H9 (cell line): Measurements from ENCODE around the gene SEMA3E. TPM values are rescaled to one million over a fixed set of nuclear protein-coding genes. Genes with fewer than 3 reads are reported as not detected.

ENCODE experiments used
- DNase-seq: peaks from one replicate; pipeline ENCODE4 v3.0.0-alpha.2; 2017
- H2AFZ ChIP-seq: one replicate; pipeline ENCODE4 v1.6.1; 2013; ENCODE audit warnings: mild to moderate bottlenecking, low read length, control low read depth, moderate library complexity
- H2AK5ac ChIP-seq: 2 replicates; pipeline ENCODE4 v1.6.1; 2013; ENCODE audit warnings: low read length, control low read depth, mixed read lengths; ENCODE audit not compliant: insufficient read length
- H2BK120ac ChIP-seq: one replicate; pipeline ENCODE4 v1.6.1; 2013; ENCODE audit warnings: low read depth, mild to moderate bottlenecking, low read length, control low read depth, inconsistent platforms; ENCODE audit not compliant: poor library complexity, severe bottlenecking
- H2BK12ac ChIP-seq: 2 replicates; pipeline ENCODE4 v1.6.1; 2013; ENCODE audit warnings: low read length, control low read depth, mixed read lengths, low read depth; ENCODE audit not compliant: insufficient read length
- H2BK15ac ChIP-seq: 2 replicates; pipeline ENCODE4 v1.6.1; 2013; ENCODE audit warnings: low read depth, low read length, control low read depth
- H2BK20ac ChIP-seq: one replicate; pipeline ENCODE4 v1.6.1; 2013; ENCODE audit warnings: low read depth, mild to moderate bottlenecking, low read length, control low read depth, inconsistent platforms; ENCODE audit not compliant: poor library complexity, severe bottlenecking
- H2BK5ac ChIP-seq: 2 replicates; pipeline ENCODE4 v1.6.1; 2013; ENCODE audit warnings: low read length, control low read depth, mixed read lengths; ENCODE audit not compliant: insufficient read length
- H3K14ac ChIP-seq: 2 replicates; pipeline ENCODE4 v1.6.1; 2013; ENCODE audit warnings: low read length, control low read depth; ENCODE audit not compliant: insufficient read depth
- H3K18ac ChIP-seq: 2 replicates; pipeline ENCODE4 v1.6.1; 2013; ENCODE audit warnings: low read depth, mild to moderate bottlenecking, mixed read lengths, low read length, control low read depth; ENCODE audit not compliant: insufficient read length
- H3K23ac ChIP-seq: 2 replicates; pipeline ENCODE4 v1.6.1; 2013; ENCODE audit warnings: low read length, control low read depth, mixed read lengths, low read depth; ENCODE audit not compliant: insufficient read length
- H3K23me2 ChIP-seq: 2 replicates; pipeline ENCODE4 v1.6.1; 2013; ENCODE audit warnings: low read depth, mild to moderate bottlenecking, mixed read lengths, low read length, control low read depth; ENCODE audit not compliant: insufficient read length, poor library complexity, severe bottlenecking
- H3K27ac ChIP-seq: 2 replicates; pipeline ENCODE4 v1.5.1; 2013; ENCODE audit warnings: low read length, control low read depth, mixed read lengths, low read depth; ENCODE audit not compliant: insufficient read length
- H3K27me3 ChIP-seq: 2 replicates; pipeline ENCODE4 v1.6.1; 2013; ENCODE audit warnings: low read length, control low read depth, inconsistent platforms; ENCODE audit not compliant: insufficient read depth
- H3K4ac ChIP-seq: 2 replicates; pipeline ENCODE4 v1.6.1; 2013; ENCODE audit warnings: low read depth, mild to moderate bottlenecking, control low read depth, inconsistent platforms, low read length, moderate library complexity
- H3K4me1 ChIP-seq: 2 replicates; pipeline ENCODE4 v1.6.1; 2013; ENCODE audit warnings: low read length, control low read depth, inconsistent platforms; ENCODE audit not compliant: insufficient read depth
- H3K4me2 ChIP-seq: 2 replicates; pipeline ENCODE4 v1.6.1; 2013; ENCODE audit warnings: low read length, control low read depth, mixed read lengths; ENCODE audit not compliant: insufficient read length, insufficient read depth
- H3K56ac ChIP-seq: 2 replicates; pipeline ENCODE4 v1.6.1; 2013; ENCODE audit warnings: low read depth, mild to moderate bottlenecking, mixed read lengths, low read length, control low read depth; ENCODE audit not compliant: insufficient read length
- H3K79me1 ChIP-seq: 2 replicates; pipeline ENCODE4 v1.6.1; 2013; ENCODE audit warnings: low read depth, mild to moderate bottlenecking, moderate library complexity, low read length, control low read depth, inconsistent platforms; ENCODE audit not compliant: insufficient read depth, poor library complexity, severe bottlenecking
- H3K79me2 ChIP-seq: 2 replicates; pipeline ENCODE4 v1.6.1; 2013; ENCODE audit warnings: low read length, control low read depth, inconsistent platforms; ENCODE audit not compliant: insufficient read depth
- H3K9ac ChIP-seq: 2 replicates; pipeline ENCODE4 v1.6.1; 2013; ENCODE audit warnings: low read length, control low read depth, mixed read lengths; ENCODE audit not compliant: insufficient read length; ENCODE audit errors: extremely low read depth
- H3K9me3 ChIP-seq: one replicate; pipeline ENCODE4 v1.6.1; 2013; ENCODE audit warnings: low read depth, low read length, inconsistent platforms; ENCODE audit not compliant: control insufficient read depth
- H3T11ph ChIP-seq: one replicate; pipeline ENCODE4 v1.6.1; 2013; ENCODE audit warnings: mild to moderate bottlenecking, low read length, control low read depth, inconsistent platforms
- H4K20me1 ChIP-seq: one replicate; pipeline ENCODE4 v1.6.1; 2013; ENCODE audit not compliant: control insufficient read depth, insufficient read length, insufficient read depth
- H4K5ac ChIP-seq: 2 replicates; pipeline ENCODE4 v1.6.1; 2013; ENCODE audit warnings: low read depth, mild to moderate bottlenecking, mixed read lengths, low read length, control low read depth; ENCODE audit not compliant: insufficient read length
- H4K8ac ChIP-seq: replicated peaks from 2 replicates; pipeline ENCODE4 v1.6.1; 2013; ENCODE audit warnings: low read length, control low read depth, mixed read lengths, low read depth; ENCODE audit not compliant: insufficient read length
- H4K91ac ChIP-seq: 2 replicates; pipeline ENCODE4 v1.6.1; 2013; ENCODE audit warnings: low read depth, mild to moderate bottlenecking, moderate library complexity, mixed read lengths, low read length, control low read depth; ENCODE audit not compliant: insufficient read length
- H3K27ac Mint-ChIP-seq, 3 experiments: 2 replicates in 2 of 3; 3 replicates in 1 of 3; pipeline ENCODE4 v1.8.0; 2020 to 2021; ENCODE audit warnings: mixed read lengths in 3 of 3, mild to moderate bottlenecking in 1 of 3, moderate library complexity in 1 of 3
- H3K27me3 Mint-ChIP-seq: 2 replicates; pipeline ENCODE4 v1.8.0; 2021; ENCODE audit warnings: low read depth, mild to moderate bottlenecking, moderate library complexity, mixed read lengths
- H3K36me3 Mint-ChIP-seq, 3 experiments: 2 replicates in 2 of 3; 3 replicates in 1 of 3; pipeline ENCODE4 v1.8.0; 2020 to 2021; ENCODE audit warnings: low read depth in 3 of 3, mixed read lengths in 3 of 3; ENCODE audit not compliant: insufficient read depth in 1 of 3
- H3K4me1 Mint-ChIP-seq, 2 experiments: 2 replicates each; pipeline ENCODE4 v1.8.0; 2020; ENCODE audit warnings: mixed read lengths in 2 of 2
- H3K4me3 Mint-ChIP-seq, 2 experiments: 2 replicates in 1 of 2; 3 replicates in 1 of 2; pipeline ENCODE4 v1.8.0; 2020 to 2021; ENCODE audit warnings: mild to moderate bottlenecking in 2 of 2, mixed read lengths in 2 of 2, moderate library complexity in 1 of 2
- H3K9me3 Mint-ChIP-seq, 2 experiments: 2 replicates in 1 of 2; 3 replicates in 1 of 2; pipeline ENCODE4 v1.8.0; 2020; ENCODE audit warnings: mild to moderate bottlenecking in 2 of 2, mixed read lengths in 2 of 2, moderate library complexity in 1 of 2
- CTCF ChIP-seq: fragments of 200-600 bp; sonication (generic); conservative IDR thresholded peaks from 3 replicates; pipeline ENCODE4 v1.8.0; 2021; ENCODE audit warnings: antibody characterized with exemption, mild to moderate bottlenecking
- WGBS: extraction: QIAGEN DNeasy Blood & Tissue Kit; methylation state at CpG from one replicate; pipeline ENCODE4 v1.1.7; 2013; ENCODE audit warnings: missing lambda C conversion rate, low lambda C conversion rate, mixed read lengths; ENCODE audit not compliant: insufficient read length; ENCODE audit errors: extremely low coverage; 5-methylcytosine and 5-hydroxymethylcytosine counted together
- total RNA-seq: library from RNA; stranded (reverse); gene quantifications from 2 replicates; pipeline ENCODE4 v1.2.1, GENCODE V29; 2021

The SEMA3E gene
- total RNA-seq, 1 experiment from 2014 or later = 0.39 TPM

- H4K20me1 ChIP-seq = no peaks in the 10 kb centered on the region
- no peak overlapping the region for H2BK12ac ChIP-seq
- no peak overlapping the region for H3K18ac ChIP-seq
- no CpG with 5 or more reads among the region's 2 CpGs for WGBS
- peaks cover 15% of the 10 kb centered on the region; the same call in 1 of the 2 replicates for H3K4me1 ChIP-seq
- H3K79me1 ChIP-seq = no peaks in the 10 kb centered on the region
- no peak overlapping the region for H3K27ac ChIP-seq
- TF ChIP-seq CTCF = no peak
- H3K14ac ChIP-seq = no peak overlapping the region
- H3K27me3 ChIP-seq = peaks cover 26% of the 10 kb centered on the region
- DNase-seq = no peak
- no peak overlapping the region for H3K56ac ChIP-seq
- H3K9ac ChIP-seq = no peak overlapping the region
- no peak overlapping the region for H2BK20ac ChIP-seq
- Mint-ChIP-seq H3K9me3 (peaks cover 2 to 10% of the 10 kb centered on the region in 2 experiments; a peak in 2 of 5 replicates), H3K36me3 (peaks cover 0 to 13% (median 2%) of the 10 kb centered on the region in 3 experiments; a peak in 2 of 7 replicates), H3K27ac (peak overlapping the region in 1 of 3 experiments; percentile 20; a peak in 2 of 7 replicates), H3K27me3 (peaks cover 58% of the 10 kb centered on the region), H3K4me1 (peaks cover 58 to 67% of the 10 kb centered on the region in 2 experiments), H3K4me3 (peak overlapping the region in 1 of 2 experiments; percentile 33; a peak in 2 of 5 replicates)
- H2AK5ac ChIP-seq = no peak overlapping the region
- H3K23ac ChIP-seq = no peak overlapping the region
- no peak overlapping the region for H4K8ac ChIP-seq
- H2AFZ ChIP-seq = no peak overlapping the region
- no peak overlapping the region for H2BK5ac ChIP-seq
- H3K23me2 ChIP-seq = no peaks in the 10 kb centered on the region
- no peak overlapping the region for H3K4me2 ChIP-seq
- no peak overlapping the region for H2BK15ac ChIP-seq
- H2BK120ac ChIP-seq = no peak overlapping the region
- H4K91ac ChIP-seq = no peak overlapping the region
- H3K4ac ChIP-seq = no peak overlapping the region
- H3K79me2 ChIP-seq = no peaks in the 10 kb centered on the region
- H4K5ac ChIP-seq = no peak overlapping the region
- no peak overlapping the region for H3T11ph ChIP-seq
- no peaks in the 10 kb centered on the region for H3K9me3 ChIP-seq
These were observed 47.2 kb upstream of the SEMA3E start for GRCh38 chr7:83696101-83696500.
